ENCODE measurements around the gene CORO2B. TPM values are rescaled to one million over a fixed set of nuclear protein-coding genes. Genes with fewer than 3 reads are reported as not detected.

CORO2B gene
- total RNA-seq, 4 donors from 2014 or later, result 0.19 to 2.3 (median 0.22) TPM; not detected in 1

- intact Hi-C loops (cut with DNase I), result no loop called here
- DNase-seq, result no peak
- H3K36me3 ChIP-seq, result no peaks in the 10 kb centered on the region
Observed at GRCh38 chr15:68654786-68655560, 76.2 kb downstream of the CORO2B start.

GRCh38 chr15:68655686-68656437 lies 77.1 kb downstream of the CORO2B start:
- peaks cover 0 to 4% (median 0%) of the 10 kb centered on the region in 4 donors for H3K27me3 ChIP-seq
- H3K4me3 ChIP-seq, result no peak overlapping the region
- 68% methylated on average over 3 of the region's 8 CpGs; no CpG with 5 or more reads in 1 of the 2 donors for WGBS, 2 donors
- H3K36me3 ChIP-seq, result no peaks in the 10 kb centered on the region
- no peak for DNase-seq
- intact Hi-C loops (cut with DNase I), result no loop called here
- H3K4me1 ChIP-seq, result peaks cover 0 to 8% (median 3%) of the 10 kb centered on the region in 3 donors
- H3K27ac ChIP-seq, result no peak overlapping the region
- H3K9me3 ChIP-seq, result no peaks in the 10 kb centered on the region
- TF ChIP-seq CTCF (IDR thresholded peaks at IDR 0.05), result no peak

More at GRCh38 chr15:68654786-68655560, 76.2 kb downstream of the CORO2B start:
- H3K27ac ChIP-seq, result no peak overlapping the region
- TF ChIP-seq POLR2A (IDR thresholded peaks at IDR 0.05), result no peak
- TF ChIP-seq CTCF (IDR thresholded peaks at IDR 0.05), result no peak
- no peaks in the 10 kb centered on the region for H3K9me3 ChIP-seq
- no peak overlapping the region for H3K4me3 ChIP-seq
- 90 to 91% methylated on average over 5 to 6 of the region's 8 CpGs for WGBS, 2 donors
- no peaks in the 10 kb centered on the region for H3K27me3 ChIP-seq
- H3K4me1 ChIP-seq, result peaks cover 0 to 8% (median 3%) of the 10 kb centered on the region in 3 donors

GRCh38 chr15:68656438-68656739 lies 77.6 kb downstream of the CORO2B start:
- no peak for TF ChIP-seq CTCF (IDR thresholded peaks at IDR 0.05)
- no peak for TF ChIP-seq POLR2A (IDR thresholded peaks at IDR 0.05)
- Histone ChIP-seq H3K36me3 (no peaks in the 10 kb centered on the region), H3K4me3 (no peak overlapping the region), H3K27ac (no peak overlapping the region), H3K27me3 (peaks cover 0 to 7% (median 0%) of the 10 kb centered on the region in 4 donors), H3K4me1 (peaks cover 0 to 8% (median 3%) of the 10 kb centered on the region in 3 donors), H3K9me3 (no peaks in the 10 kb centered on the region)
- no peak for DNase-seq
- WGBS, 2 donors, result no CpG with 5 or more reads among the region's 1 CpG
- intact Hi-C loops (cut with DNase I), result no loop called here

- DNase-seq, result no peak
- no peaks in the 10 kb centered on the region for H3K9me3 ChIP-seq
- no peak overlapping the region for H3K4me3 ChIP-seq
- no peaks in the 10 kb centered on the region for H3K4me1 ChIP-seq
- H3K27ac ChIP-seq, result no peak overlapping the region
- intact Hi-C loops (cut with DNase I), result no loop called here
- 100% methylated on average over 1 of the region's 8 CpGs; no CpG with 5 or more reads in 1 of the 2 donors for WGBS, 2 donors
- peaks cover 0 to 7% (median 0%) of the 10 kb centered on the region in 4 donors for H3K27me3 ChIP-seq
- TF ChIP-seq POLR2A (IDR thresholded peaks at IDR 0.05), result no peak
- no peak for TF ChIP-seq CTCF (IDR thresholded peaks at IDR 0.05)
- no peaks in the 10 kb centered on the region for H3K36me3 ChIP-seq
Observed at GRCh38 chr15:68658151-68658550, 79.4 kb downstream of the CORO2B start.
